Spinal cord (tissue), 10 donors: ENCODE results near the gene UNC93B1. TPM values are rescaled to one million over a fixed set of nuclear protein-coding genes. Genes with fewer than 3 reads are reported as not detected.

ENCODE experiments used
- DNase-seq, 6 donors: peaks; one replicate each; pipeline versions ENCODE4 v3.0.0 to v3.0.0-alpha.2; 2013 to 2015; ENCODE audit warnings: low spot score in 6 of 6, low read depth in 4 of 6
- H3K27ac ChIP-seq: one replicate; pipeline ENCODE4 v1.5.1; 2013; ENCODE audit warnings: low read depth, low read length, control low read depth
- H3K27me3 ChIP-seq: one replicate; pipeline ENCODE4 v1.6.1; 2013; ENCODE audit warnings: low read length; ENCODE audit not compliant: control insufficient read depth, insufficient read depth
- H3K36me3 ChIP-seq: one replicate; pipeline ENCODE4 v1.6.1; 2013; ENCODE audit warnings: low read length; ENCODE audit not compliant: control insufficient read depth, insufficient read depth
- H3K4me1 ChIP-seq: one replicate; pipeline ENCODE4 v1.6.1; 2013; ENCODE audit warnings: low read length; ENCODE audit not compliant: control insufficient read depth, insufficient read depth
- H3K4me3 ChIP-seq: one replicate; pipeline ENCODE4 v1.5.1; 2013; ENCODE audit warnings: low read depth, low read length, control low read depth
- H3K9me3 ChIP-seq: one replicate; pipeline ENCODE4 v1.6.1; 2013; ENCODE audit warnings: low read length; ENCODE audit not compliant: control insufficient read depth, insufficient read depth
- WGBS: methylation state at CpG from one replicate; pipeline ENCODE4 v1.1.5; 2013; ENCODE audit warnings: missing lambda C conversion rate; ENCODE audit not compliant: insufficient coverage; 5-methylcytosine and 5-hydroxymethylcytosine counted together
- polyA plus RNA-seq, 2 donors: library from polyadenylated mRNA; unstranded; fragments of 120-200 nt; gene quantifications; one replicate each; pipeline ENCODE4 v1.2.1, GENCODE V29; 2013; ENCODE audit not compliant: insufficient read length in 2 of 2
- total RNA-seq, 2 donors: library from RNA; depleted of rRNA in 1 of 2; stranded (reverse); fragments of 120-200 nt in 1 of 2; fragments of >200 nt in 1 of 2; gene quantifications; one replicate each; pipeline versions ENCODE4 v1.2.3 to v1.2.4, GENCODE V29; 2013 to 2014
- donor health status: healthy.

Gene UNC93B1
- total and polyA plus RNA-seq, 4 donors = 11.3 to 14.8 (median 12.4) TPM

- Histone ChIP-seq H3K36me3 (peaks cover 55% of the 10 kb centered on the region), H3K27me3 (peaks cover 11% of the 10 kb centered on the region), H3K4me3 (peak overlapping the region; percentile 18), H3K4me1 (peaks cover 37% of the 10 kb centered on the region), H3K27ac (peak overlapping the region; percentile 15), H3K9me3 (no peaks in the 10 kb centered on the region)
- 58% methylated on average over 17 of the region's 22 CpGs for WGBS
- no peak for DNase-seq
Measured at GRCh38 chr11:68040101-68040956, 36.4 kb upstream of the UNC93B1 start.

- no peak for DNase-seq
- H3K27me3 ChIP-seq = peaks cover 11% of the 10 kb centered on the region
- peak overlapping the region; percentile 39 for H3K4me3 ChIP-seq
- H3K4me1 ChIP-seq = peaks cover 37% of the 10 kb centered on the region
- no peak overlapping the region for H3K27ac ChIP-seq
- no peaks in the 10 kb centered on the region for H3K9me3 ChIP-seq
- WGBS = 36% methylated on average over 4 of the region's 10 CpGs
- peaks cover 58% of the 10 kb centered on the region for H3K36me3 ChIP-seq
Measured at GRCh38 chr11:68039526-68040086, 35.7 kb upstream of the UNC93B1 start.

- 10% methylated on average over 48 of the region's 51 CpGs for WGBS
- Histone ChIP-seq H3K4me3 (peak within 1 kb of the TSS; percentile 39), H3K4me1 (peaks cover 34% of the 10 kb centered on the region), H3K27ac (peak within 1 kb of the TSS; percentile 52), H3K36me3 (peaks cover 58% of the 10 kb centered on the region), H3K9me3 (no peaks in the 10 kb centered on the region), H3K27me3 (peaks cover 11% of the 10 kb centered on the region)
- peak in 1 of 6 donors; percentile 73 for DNase-seq
Measured at GRCh38 chr11:68038718-68039525, 35.0 kb upstream of the UNC93B1 start, which contains the start of gene TCIRG1. TCIRG1 (plus strand) TSS chr11:68039025; CDS start chr11:68041272, 2,247 bp downstream.

GRCh38 chr11:68038226-68038717 lies 34.4 kb upstream of the UNC93B1 start:
- 43% methylated on average over 10 of the region's 13 CpGs for WGBS
- peak overlapping the region; percentile 52 for H3K27ac ChIP-seq
- H3K27me3 ChIP-seq = peaks cover 11% of the 10 kb centered on the region
- H3K4me3 ChIP-seq = peak overlapping the region; percentile 39
- H3K36me3 ChIP-seq = peaks cover 59% of the 10 kb centered on the region
- no peaks in the 10 kb centered on the region for H3K9me3 ChIP-seq
- DNase-seq = no peak
- H3K4me1 ChIP-seq = peaks cover 35% of the 10 kb centered on the region

- no peak overlapping the region for H3K27ac ChIP-seq
Measured at GRCh38 chr11:68037411-68038225, 33.7 kb upstream of the UNC93B1 start.

GRCh38 chr11:68036717-68037239 lies 32.9 kb upstream of the UNC93B1 start:
- peaks cover 67% of the 10 kb centered on the region for H3K36me3 ChIP-seq
- 83% methylated on average over 13 of the region's 14 CpGs for WGBS
- H3K27ac ChIP-seq = no peak overlapping the region
- no peak overlapping the region for H3K4me3 ChIP-seq
- H3K9me3 ChIP-seq = no peaks in the 10 kb centered on the region
- peaks cover 11% of the 10 kb centered on the region for H3K27me3 ChIP-seq
- peaks cover 50% of the 10 kb centered on the region for H3K4me1 ChIP-seq
- no peak for DNase-seq

More at GRCh38 chr11:68037411-68038225, 33.7 kb upstream of the UNC93B1 start:
- no peak overlapping the region for H3K4me3 ChIP-seq
- no peaks in the 10 kb centered on the region for H3K9me3 ChIP-seq
- WGBS = 88% methylated on average over 19 of the region's 20 CpGs
- H3K27me3 ChIP-seq = peaks cover 11% of the 10 kb centered on the region
- peaks cover 41% of the 10 kb centered on the region for H3K4me1 ChIP-seq
- no peak for DNase-seq
- peaks cover 60% of the 10 kb centered on the region for H3K36me3 ChIP-seq

GRCh38 chr11:68036141-68036716 lies 32.3 kb upstream of the UNC93B1 start:
- no peak for DNase-seq
- WGBS = 86% methylated on average over 27 of the region's 27 CpGs
- H3K36me3 ChIP-seq = peaks cover 63% of the 10 kb centered on the region
- H3K9me3 ChIP-seq = no peaks in the 10 kb centered on the region
- peaks cover 11% of the 10 kb centered on the region for H3K27me3 ChIP-seq
- H3K4me1 ChIP-seq = peaks cover 55% of the 10 kb centered on the region
- no peak overlapping the region for H3K4me3 ChIP-seq
- H3K27ac ChIP-seq = no peak overlapping the region

- no peak for DNase-seq
- Histone ChIP-seq H3K27me3 (peaks cover 11% of the 10 kb centered on the region), H3K9me3 (no peaks in the 10 kb centered on the region), H3K36me3 (peaks cover 59% of the 10 kb centered on the region), H3K27ac (no peak overlapping the region), H3K4me1 (peaks cover 54% of the 10 kb centered on the region), H3K4me3 (no peak overlapping the region)
- WGBS = 89% methylated on average over 12 of the region's 13 CpGs
Measured at GRCh38 chr11:68035266-68035876, 31.5 kb upstream of the UNC93B1 start.
